ENCODE data around the gene CDC37L1.

DNA sequence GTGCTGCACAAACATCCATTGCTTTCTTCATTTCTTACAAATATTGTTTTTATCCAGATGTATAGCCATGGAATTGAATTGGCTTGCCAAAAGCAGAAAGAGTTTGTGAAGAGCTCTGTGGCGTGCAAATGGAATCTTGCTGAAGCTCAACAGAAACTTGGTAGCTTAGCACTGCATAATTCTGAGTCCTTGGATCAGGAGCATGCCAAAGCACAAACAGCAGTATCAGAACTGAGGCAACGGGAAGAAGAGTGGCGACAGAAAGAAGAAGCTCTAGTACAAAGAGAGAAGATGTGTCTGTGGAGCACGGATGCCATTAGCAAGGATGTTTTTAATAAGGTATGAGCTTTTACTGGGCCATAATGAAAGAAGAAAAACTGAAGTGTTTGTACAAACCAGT lies 5.5 kb downstream of the CDC37L1 start:
- TF ChIP-seq EZH2 (IDR thresholded peaks at IDR 0.05; ENCODE audit: insufficient read depth, poor library complexity, severe bottlenecking): no peak
- TF ChIP-seq EZH2phosphoT487 (IDR thresholded peaks at IDR 0.05; ENCODE audit: insufficient read depth, low read depth): no peak
